A673 (cell line): ENCODE measurements around the gene PPARA. TPM values are rescaled to one million over a fixed set of nuclear protein-coding genes. Genes with fewer than 3 reads are reported as not detected.

Experiments used
- BruUV-seq: library from RNA; stranded (reverse); fragments of 400-500 nt; replicated peaks from 2 replicates; lab custom pipeline; 2021; lab: Mats Ljungman, UMichigan
- CTCF ChIA-PET: fragments of 300-600 bp; sonication (Branson Sonifier 250); formaldehyde crosslinking; loops from one replicate; lab custom pipeline; 2022; ENCODE audit warnings: antibody characterized with exemption; lab: Charles Lee
- POLR2A ChIA-PET: fragments of 300-600 bp; sonication (Branson Sonifier 250); formaldehyde crosslinking; loops from one replicate; lab custom pipeline; 2022; ENCODE audit warnings: antibody characterized with exemption; ENCODE audit not compliant: low non-redundant PET; lab: Charles Lee
- DNase-seq: peaks from one replicate; pipeline ENCODE4 v3.0.0-alpha.2; 2015; ENCODE audit warnings: low spot score
- H3K27ac ChIP-seq: fragments of 200-600 bp; sonication (generic); 2 replicates; pipeline ENCODE4 v1.5.1; 2016; ENCODE audit warnings: mixed run types, low read depth, mild to moderate bottlenecking, mixed read lengths, antibody characterized with exemption, low read length; ENCODE audit not compliant: poor library complexity, severe bottlenecking
- H3K27me3 ChIP-seq: fragments of 200-600 bp; sonication (generic); replicated peaks from 2 replicates; pipeline ENCODE4 v1.6.1; 2017; ENCODE audit warnings: mixed run types, low read depth, mild to moderate bottlenecking, mixed read lengths, antibody characterized with exemption, low read length; ENCODE audit not compliant: insufficient read depth, poor library complexity
- H3K36me3 ChIP-seq: fragments of 200-600 bp; sonication (generic); 2 replicates; pipeline ENCODE4 v1.6.1; 2016; ENCODE audit warnings: mixed run types, mild to moderate bottlenecking, mixed read lengths, antibody characterized with exemption, low read length; ENCODE audit not compliant: insufficient read depth, poor library complexity, severe bottlenecking
- H3K4me1 ChIP-seq: fragments of 200-600 bp; sonication (generic); 2 replicates; pipeline ENCODE4 v1.6.1; 2017; ENCODE audit warnings: mixed run types, mild to moderate bottlenecking, mixed read lengths, antibody characterized with exemption, low read length; ENCODE audit not compliant: insufficient read depth, poor library complexity, severe bottlenecking
- H3K4me3 ChIP-seq: fragments of 200-600 bp; sonication (generic); 2 replicates; pipeline ENCODE4 v1.5.1; 2016; ENCODE audit warnings: low read depth, mixed run types, mild to moderate bottlenecking, mixed read lengths, low read length; ENCODE audit not compliant: poor library complexity, severe bottlenecking
- H3K9me3 ChIP-seq: fragments of 200-600 bp; sonication (generic); 2 replicates; pipeline ENCODE4 v1.6.1; 2016; ENCODE audit warnings: mixed run types, low read depth, mild to moderate bottlenecking, mixed read lengths, antibody characterized with exemption, low read length; ENCODE audit not compliant: poor library complexity, severe bottlenecking
- EZH2 ChIP-seq: fragments of 200-600 bp; sonication (generic); IDR thresholded peaks from 2 replicates; pipeline ENCODE4 v1.6.1; 2017; ENCODE audit warnings: borderline replicate concordance, low read depth, mild to moderate bottlenecking, mixed read lengths, antibody characterized with exemption, low read length; ENCODE audit not compliant: poor library complexity, severe bottlenecking
- intact Hi-C: fragments of 100-400 bp; cut with micrococcal nuclease; formaldehyde crosslinking; loops from one replicate; pipeline ENCODE4 v1.10.0; 2022; ENCODE audit not compliant: unreplicated experiment
- total RNA-seq: library from RNA; stranded (reverse); gene quantifications from 2 replicates; pipeline ENCODE4 v1.2.3, GENCODE V29; 2021
- TF ChIP-seq, protein P1 (sequence below): fragments of 300-800, 200-600 bp; sonication (generic); conservative IDR thresholded peaks from 2 replicates; pipeline ENCODE4 v1.5.1; 2017; ENCODE audit warnings: low read depth, mild to moderate bottlenecking, antibody characterized with exemption, low read length, moderate library complexity, mixed read lengths

PPARA gene
- total RNA-seq, 1 experiment from 2014 or later: 2.0 TPM

GRCh38 chr22:46267431-46268279 is 117.3 kb downstream of the PPARA start, which contains the start of gene TTC38:
TTC38 (plus strand) TSS chr22:46268008; CDS start chr22:46268040, 32 bp downstream.
- POLR2A ChIA-PET: no interaction called here
- DNase-seq: peak; percentile 61
- CTCF ChIA-PET: no interaction called here
- BruUV-seq: no TSS peak
- Histone ChIP-seq H3K4me3 (peak within 1 kb of the TSS; percentile 62), H3K9me3 (no peaks in the 10 kb centered on the region), H3K27ac (peak within 1 kb of the TSS; percentile 45), H3K36me3 (no peaks in the 10 kb centered on the region), H3K4me1 (peaks cover 5% of the 10 kb centered on the region), H3K27me3 (no peaks in the 10 kb centered on the region)
- intact Hi-C loops: no loop called here
- no peak for TF ChIP-seq EZH2
- TF ChIP-seq, protein P1, sequence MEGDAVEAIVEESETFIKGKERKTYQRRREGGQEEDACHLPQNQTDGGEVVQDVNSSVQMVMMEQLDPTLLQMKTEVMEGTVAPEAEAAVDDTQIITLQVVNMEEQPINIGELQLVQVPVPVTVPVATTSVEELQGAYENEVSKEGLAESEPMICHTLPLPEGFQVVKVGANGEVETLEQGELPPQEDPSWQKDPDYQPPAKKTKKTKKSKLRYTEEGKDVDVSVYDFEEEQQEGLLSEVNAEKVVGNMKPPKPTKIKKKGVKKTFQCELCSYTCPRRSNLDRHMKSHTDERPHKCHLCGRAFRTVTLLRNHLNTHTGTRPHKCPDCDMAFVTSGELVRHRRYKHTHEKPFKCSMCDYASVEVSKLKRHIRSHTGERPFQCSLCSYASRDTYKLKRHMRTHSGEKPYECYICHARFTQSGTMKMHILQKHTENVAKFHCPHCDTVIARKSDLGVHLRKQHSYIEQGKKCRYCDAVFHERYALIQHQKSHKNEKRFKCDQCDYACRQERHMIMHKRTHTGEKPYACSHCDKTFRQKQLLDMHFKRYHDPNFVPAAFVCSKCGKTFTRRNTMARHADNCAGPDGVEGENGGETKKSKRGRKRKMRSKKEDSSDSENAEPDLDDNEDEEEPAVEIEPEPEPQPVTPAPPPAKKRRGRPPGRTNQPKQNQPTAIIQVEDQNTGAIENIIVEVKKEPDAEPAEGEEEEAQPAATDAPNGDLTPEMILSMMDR: no peak

DNA sequence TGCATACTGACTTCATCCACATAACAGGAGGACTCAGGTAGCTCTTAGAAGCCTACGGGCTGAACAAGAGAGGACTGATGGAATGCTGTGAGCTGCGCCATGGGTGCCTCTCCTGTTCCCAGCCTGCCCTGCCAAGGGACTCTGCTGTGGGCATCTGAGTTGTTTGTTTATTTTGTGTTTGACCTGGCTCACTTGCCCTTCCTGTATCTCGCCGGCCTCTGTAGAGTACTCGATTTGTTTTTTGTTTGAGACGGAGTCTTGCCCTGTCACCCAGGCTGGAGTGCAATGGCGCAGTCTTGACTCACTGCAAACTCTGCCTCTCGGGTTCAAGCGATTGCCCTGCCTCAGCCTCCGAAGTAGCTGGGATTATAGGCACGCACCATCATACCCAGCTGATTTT is 119.2 kb downstream of the PPARA start:
- CTCF ChIA-PET: no interaction called here
- intact Hi-C loops: no loop called here

GRCh38 chr22:46272196-46272595 is 121.9 kb downstream of the PPARA start:
- Histone ChIP-seq H3K36me3 (peaks cover 9% of the 10 kb centered on the region), H3K4me3 (no peak overlapping the region), H3K27ac (no peak overlapping the region), H3K27me3 (no peaks in the 10 kb centered on the region), H3K4me1 (peaks cover 5% of the 10 kb centered on the region), H3K9me3 (no peaks in the 10 kb centered on the region)
- DNase-seq: no peak
- CTCF ChIA-PET: no interaction called here
- BruUV-seq: no TSS peak
- intact Hi-C loops: no loop called here
- POLR2A ChIA-PET: no interaction called here
- TF ChIP-seq, protein P1: no peak
- no peak for TF ChIP-seq EZH2

More for the DNA sequence above, 119.2 kb downstream of the PPARA start:
- no peak for TF ChIP-seq EZH2
- TF ChIP-seq, protein P1: no peak
- no peak overlapping the region for H3K27ac ChIP-seq
- no peaks in the 10 kb centered on the region for H3K36me3 ChIP-seq
- POLR2A ChIA-PET: no interaction called here
- H3K9me3 ChIP-seq: no peaks in the 10 kb centered on the region
- no peak for DNase-seq
- peaks cover 5% of the 10 kb centered on the region for H3K4me1 ChIP-seq
- no peaks in the 10 kb centered on the region for H3K27me3 ChIP-seq
- H3K4me3 ChIP-seq: no peak overlapping the region
- BruUV-seq: no TSS peak
